Effector CD4-positive, alpha-beta T cell (primary cell): ENCODE results near the gene TICAM1.
A peak's percentile ranks its signal among the peaks of the same experiment; 100 is the strongest.

Experiments
- DNase-seq: peaks from one replicate; pipeline ENCODE4 v3.0.0-alpha.2; 2020

Gene TICAM1

DNA sequence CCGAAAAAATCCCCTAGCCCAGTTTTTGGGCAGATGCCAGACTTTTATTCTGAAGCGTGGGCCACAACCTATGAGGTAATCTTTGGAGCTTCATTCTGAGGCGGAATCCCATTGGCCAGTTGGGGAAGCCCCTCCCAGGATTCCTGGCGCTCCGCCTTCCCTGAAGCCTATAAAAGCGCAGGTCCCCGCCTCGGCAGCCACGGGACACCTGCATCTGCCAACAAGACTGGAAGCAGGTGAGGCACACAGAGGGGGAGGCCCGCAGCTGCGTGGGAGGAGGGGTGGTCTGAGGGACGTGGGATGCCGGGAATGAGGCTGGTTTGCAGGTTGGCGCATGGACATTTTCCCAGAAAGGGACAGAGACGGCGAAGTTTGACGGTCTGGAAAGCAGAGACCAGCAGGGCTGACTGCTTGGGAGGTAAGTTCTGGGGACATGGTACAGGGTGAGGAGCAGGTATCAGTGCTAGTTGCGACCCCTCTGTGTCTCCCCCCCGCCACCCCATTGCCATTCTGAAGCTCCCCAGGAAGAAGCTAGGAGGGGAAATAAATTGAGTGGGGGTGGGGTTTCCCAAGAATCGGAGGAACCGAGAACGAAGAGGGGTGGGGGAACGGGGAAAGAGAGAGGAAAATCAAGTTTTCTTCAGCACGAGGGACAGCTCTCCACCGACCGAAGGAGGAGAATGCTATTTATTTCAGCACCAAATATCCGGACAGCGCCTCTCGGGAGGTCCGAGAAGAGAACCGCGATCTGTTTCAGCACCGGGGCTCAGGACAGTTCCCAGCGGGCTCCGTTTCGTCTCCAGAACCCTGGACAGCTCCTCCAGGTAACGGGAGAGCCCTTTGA lies 62.4 kb downstream of the TICAM1 start:
- DNase-seq, result peak; percentile 77
